Measurements from ENCODE around the gene SPOCD1.

DNA sequence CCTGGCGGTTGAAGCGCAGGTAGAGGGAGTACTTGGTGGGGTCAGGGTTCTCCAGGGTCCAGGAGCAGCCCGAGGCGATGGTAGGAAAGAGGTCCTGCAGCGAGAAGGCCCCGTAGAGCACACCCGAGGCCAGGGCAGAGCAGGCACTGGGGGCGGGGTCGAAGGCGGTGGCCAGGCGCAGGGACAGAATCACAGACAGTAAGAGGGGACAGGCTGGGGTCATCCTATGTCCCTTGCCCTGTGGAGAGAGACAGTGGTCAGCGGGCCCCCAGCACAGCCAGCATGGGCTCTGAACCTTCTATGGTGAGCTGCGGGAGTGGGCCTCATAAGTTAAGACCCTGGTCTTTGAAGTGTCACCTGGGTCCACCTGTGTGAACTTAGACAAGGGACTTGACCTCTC, 59.2 kb downstream of the SPOCD1 start:
- TF ChIP-seq CTCF (IDR thresholded peaks at IDR 0.05) (no peak), POLR2A (IDR thresholded peaks at IDR 0.05) (no peak)

Measured in ovary (tissue), 3 donors.